H9 (cell line): ENCODE measurements around the gene KCNMB2. TPM values are rescaled to one million over a fixed set of nuclear protein-coding genes. Genes with fewer than 3 reads are reported as not detected.

Experiments
- DNase-seq: peaks from one replicate; pipeline ENCODE4 v3.0.0-alpha.2; 2017
- H2AFZ ChIP-seq: one replicate; pipeline ENCODE4 v1.6.1; 2013; ENCODE audit warnings: mild to moderate bottlenecking, low read length, control low read depth, moderate library complexity
- H2AK5ac ChIP-seq: 2 replicates; pipeline ENCODE4 v1.6.1; 2013; ENCODE audit warnings: low read length, control low read depth, mixed read lengths; ENCODE audit not compliant: insufficient read length
- H2BK120ac ChIP-seq: one replicate; pipeline ENCODE4 v1.6.1; 2013; ENCODE audit warnings: low read depth, mild to moderate bottlenecking, low read length, control low read depth, inconsistent platforms; ENCODE audit not compliant: poor library complexity, severe bottlenecking
- H2BK12ac ChIP-seq: 2 replicates; pipeline ENCODE4 v1.6.1; 2013; ENCODE audit warnings: low read length, control low read depth, mixed read lengths, low read depth; ENCODE audit not compliant: insufficient read length
- H2BK15ac ChIP-seq: 2 replicates; pipeline ENCODE4 v1.6.1; 2013; ENCODE audit warnings: low read depth, low read length, control low read depth
- H2BK20ac ChIP-seq: one replicate; pipeline ENCODE4 v1.6.1; 2013; ENCODE audit warnings: low read depth, mild to moderate bottlenecking, low read length, control low read depth, inconsistent platforms; ENCODE audit not compliant: poor library complexity, severe bottlenecking
- H2BK5ac ChIP-seq: 2 replicates; pipeline ENCODE4 v1.6.1; 2013; ENCODE audit warnings: low read length, control low read depth, mixed read lengths; ENCODE audit not compliant: insufficient read length
- H3K14ac ChIP-seq: 2 replicates; pipeline ENCODE4 v1.6.1; 2013; ENCODE audit warnings: low read length, control low read depth; ENCODE audit not compliant: insufficient read depth
- H3K18ac ChIP-seq: 2 replicates; pipeline ENCODE4 v1.6.1; 2013; ENCODE audit warnings: low read depth, mild to moderate bottlenecking, mixed read lengths, low read length, control low read depth; ENCODE audit not compliant: insufficient read length
- H3K23ac ChIP-seq: 2 replicates; pipeline ENCODE4 v1.6.1; 2013; ENCODE audit warnings: low read length, control low read depth, mixed read lengths, low read depth; ENCODE audit not compliant: insufficient read length
- H3K23me2 ChIP-seq: 2 replicates; pipeline ENCODE4 v1.6.1; 2013; ENCODE audit warnings: low read depth, mild to moderate bottlenecking, mixed read lengths, low read length, control low read depth; ENCODE audit not compliant: insufficient read length, poor library complexity, severe bottlenecking
- H3K27ac ChIP-seq: 2 replicates; pipeline ENCODE4 v1.5.1; 2013; ENCODE audit warnings: low read length, control low read depth, mixed read lengths, low read depth; ENCODE audit not compliant: insufficient read length
- H3K27me3 ChIP-seq: 2 replicates; pipeline ENCODE4 v1.6.1; 2013; ENCODE audit warnings: low read length, control low read depth, inconsistent platforms; ENCODE audit not compliant: insufficient read depth
- H3K4ac ChIP-seq: 2 replicates; pipeline ENCODE4 v1.6.1; 2013; ENCODE audit warnings: low read depth, mild to moderate bottlenecking, control low read depth, inconsistent platforms, low read length, moderate library complexity
- H3K4me1 ChIP-seq: 2 replicates; pipeline ENCODE4 v1.6.1; 2013; ENCODE audit warnings: low read length, control low read depth, inconsistent platforms; ENCODE audit not compliant: insufficient read depth
- H3K4me2 ChIP-seq: 2 replicates; pipeline ENCODE4 v1.6.1; 2013; ENCODE audit warnings: low read length, control low read depth, mixed read lengths; ENCODE audit not compliant: insufficient read length, insufficient read depth
- H3K56ac ChIP-seq: 2 replicates; pipeline ENCODE4 v1.6.1; 2013; ENCODE audit warnings: low read depth, mild to moderate bottlenecking, mixed read lengths, low read length, control low read depth; ENCODE audit not compliant: insufficient read length
- H3K79me1 ChIP-seq: 2 replicates; pipeline ENCODE4 v1.6.1; 2013; ENCODE audit warnings: low read depth, mild to moderate bottlenecking, moderate library complexity, low read length, control low read depth, inconsistent platforms; ENCODE audit not compliant: insufficient read depth, poor library complexity, severe bottlenecking
- H3K79me2 ChIP-seq: 2 replicates; pipeline ENCODE4 v1.6.1; 2013; ENCODE audit warnings: low read length, control low read depth, inconsistent platforms; ENCODE audit not compliant: insufficient read depth
- H3K9ac ChIP-seq: 2 replicates; pipeline ENCODE4 v1.6.1; 2013; ENCODE audit warnings: low read length, control low read depth, mixed read lengths; ENCODE audit not compliant: insufficient read length; ENCODE audit errors: extremely low read depth
- H3K9me3 ChIP-seq: one replicate; pipeline ENCODE4 v1.6.1; 2013; ENCODE audit warnings: low read depth, low read length, inconsistent platforms; ENCODE audit not compliant: control insufficient read depth
- H3T11ph ChIP-seq: one replicate; pipeline ENCODE4 v1.6.1; 2013; ENCODE audit warnings: mild to moderate bottlenecking, low read length, control low read depth, inconsistent platforms
- H4K20me1 ChIP-seq: one replicate; pipeline ENCODE4 v1.6.1; 2013; ENCODE audit not compliant: control insufficient read depth, insufficient read length, insufficient read depth
- H4K5ac ChIP-seq: 2 replicates; pipeline ENCODE4 v1.6.1; 2013; ENCODE audit warnings: low read depth, mild to moderate bottlenecking, mixed read lengths, low read length, control low read depth; ENCODE audit not compliant: insufficient read length
- H4K8ac ChIP-seq: replicated peaks from 2 replicates; pipeline ENCODE4 v1.6.1; 2013; ENCODE audit warnings: low read length, control low read depth, mixed read lengths, low read depth; ENCODE audit not compliant: insufficient read length
- H4K91ac ChIP-seq: 2 replicates; pipeline ENCODE4 v1.6.1; 2013; ENCODE audit warnings: low read depth, mild to moderate bottlenecking, moderate library complexity, mixed read lengths, low read length, control low read depth; ENCODE audit not compliant: insufficient read length
- H3K27ac Mint-ChIP-seq, 3 experiments: 2 replicates in 2 of 3; 3 replicates in 1 of 3; pipeline ENCODE4 v1.8.0; 2020 to 2021; ENCODE audit warnings: mixed read lengths in 3 of 3, mild to moderate bottlenecking in 1 of 3, moderate library complexity in 1 of 3
- H3K27me3 Mint-ChIP-seq: 2 replicates; pipeline ENCODE4 v1.8.0; 2021; ENCODE audit warnings: low read depth, mild to moderate bottlenecking, moderate library complexity, mixed read lengths
- H3K36me3 Mint-ChIP-seq, 3 experiments: 2 replicates in 2 of 3; 3 replicates in 1 of 3; pipeline ENCODE4 v1.8.0; 2020 to 2021; ENCODE audit warnings: low read depth in 3 of 3, mixed read lengths in 3 of 3; ENCODE audit not compliant: insufficient read depth in 1 of 3
- H3K4me1 Mint-ChIP-seq, 2 experiments: 2 replicates each; pipeline ENCODE4 v1.8.0; 2020; ENCODE audit warnings: mixed read lengths in 2 of 2
- H3K4me3 Mint-ChIP-seq, 2 experiments: 2 replicates in 1 of 2; 3 replicates in 1 of 2; pipeline ENCODE4 v1.8.0; 2020 to 2021; ENCODE audit warnings: mild to moderate bottlenecking in 2 of 2, mixed read lengths in 2 of 2, moderate library complexity in 1 of 2
- H3K9me3 Mint-ChIP-seq, 2 experiments: 2 replicates in 1 of 2; 3 replicates in 1 of 2; pipeline ENCODE4 v1.8.0; 2020; ENCODE audit warnings: mild to moderate bottlenecking in 2 of 2, mixed read lengths in 2 of 2, moderate library complexity in 1 of 2
- CTCF ChIP-seq: fragments of 200-600 bp; sonication (generic); conservative IDR thresholded peaks from 3 replicates; pipeline ENCODE4 v1.8.0; 2021; ENCODE audit warnings: antibody characterized with exemption, mild to moderate bottlenecking
- WGBS: extraction: QIAGEN DNeasy Blood & Tissue Kit; methylation state at CpG from one replicate; pipeline ENCODE4 v1.1.7; 2013; ENCODE audit warnings: missing lambda C conversion rate, low lambda C conversion rate, mixed read lengths; ENCODE audit not compliant: insufficient read length; ENCODE audit errors: extremely low coverage; 5-methylcytosine and 5-hydroxymethylcytosine counted together
- total RNA-seq: library from RNA; stranded (reverse); gene quantifications from 2 replicates; pipeline ENCODE4 v1.2.1, GENCODE V29; 2021

The KCNMB2 gene
- total RNA-seq, 1 experiment from 2014 or later: not detected

DNA sequence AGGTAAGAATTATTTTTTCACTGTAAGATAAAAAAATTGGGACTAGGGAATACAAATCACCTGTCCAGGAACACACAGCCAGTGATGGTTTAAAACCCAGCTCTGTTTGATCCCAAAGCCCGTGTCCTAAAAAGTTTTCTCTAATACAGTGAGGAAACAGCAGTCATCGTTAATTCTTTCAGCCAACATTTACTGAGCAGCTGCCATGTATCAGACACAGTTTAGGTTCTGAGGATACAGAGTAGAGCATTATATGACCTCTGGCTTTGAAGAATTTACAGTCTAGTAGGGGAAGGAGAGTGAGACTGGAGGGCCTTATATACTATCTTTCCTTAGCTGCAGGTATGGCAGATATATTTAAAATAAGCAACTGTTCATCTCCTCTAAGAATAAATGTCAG lies 82.7 kb downstream of the KCNMB2 start:
- no peak for TF ChIP-seq CTCF
- Histone ChIP-seq H3K27ac (no peak overlapping the region), H3K27me3 (no peaks in the 10 kb centered on the region), H4K20me1 (no peaks in the 10 kb centered on the region), H4K91ac (no peak overlapping the region), H2BK15ac (no peak overlapping the region), H3K9ac (no peak overlapping the region), H3K23ac (no peak overlapping the region), H3T11ph (no peak overlapping the region), H3K23me2 (no peaks in the 10 kb centered on the region), H3K79me2 (no peaks in the 10 kb centered on the region), H4K5ac (no peak overlapping the region), H2AFZ (no peak overlapping the region), H2BK12ac (no peak overlapping the region), H3K9me3 (no peaks in the 10 kb centered on the region), H4K8ac (no peak overlapping the region), H3K18ac (no peak overlapping the region), H2BK120ac (no peak overlapping the region), H2BK5ac (no peak overlapping the region), H3K79me1 (no peaks in the 10 kb centered on the region), H2BK20ac (no peak overlapping the region), H3K14ac (no peak overlapping the region), H3K4me1 (no peaks in the 10 kb centered on the region), H3K4me2 (no peak overlapping the region), H3K4ac (no peak overlapping the region), H3K56ac (no peak overlapping the region), H2AK5ac (no peak overlapping the region)
- Mint-ChIP-seq H3K4me1 (peaks cover 5 to 12% of the 10 kb centered on the region in 2 experiments; a peak in 3 of 4 replicates), H3K4me3 (no peak overlapping the region), H3K9me3 (no peaks in the 10 kb centered on the region), H3K27ac (no peak overlapping the region), H3K27me3 (no peaks in the 10 kb centered on the region), H3K36me3 (no peaks in the 10 kb centered on the region)
- no CpG with 5 or more reads among the region's 2 CpGs for WGBS
- no peak for DNase-seq
